ENCODE results near the gene NAIF1. TPM values are rescaled to one million over a fixed set of nuclear protein-coding genes. Genes with fewer than 3 reads are reported as not detected.

Gene NAIF1
- total and polyA plus RNA-seq, 7 donors = 5.5 to 11.0 (median 8.4) TPM

GRCh38 chr9:128080206-128080605, 13.1 kb upstream of the NAIF1 start:
- intact Hi-C loops (cut with DNase I) = no loop called here
- H3K4me1 ChIP-seq = peaks cover 0 to 55% (median 45%) of the 10 kb centered on the region in 4 donors

GRCh38 chr9:128078504-128079434, 11.6 kb upstream of the NAIF1 start:
- Histone ChIP-seq H3K4me3 (no peak overlapping the region), H3K9me3 (no peaks in the 10 kb centered on the region), H3K36me3 (peaks cover 0 to 4% (median 0%) of the 10 kb centered on the region in 4 donors), H3K27ac (peak overlapping the region in 3 of 4 donors; percentile 2 to 42 (median 35)), H3K4me1 (peaks cover 0 to 57% (median 55%) of the 10 kb centered on the region in 4 donors), H3K27me3 (no peaks in the 10 kb centered on the region)
- DNase-seq = no peak
- intact Hi-C loops (cut with DNase I) = loop anchor here (1.0 kb wide), 1 partner anchor 26 kb away; no protein-coding TSS in a partner anchor
- WGBS, 2 donors = 11 to 55% methylated on average over 11 of the region's 11 CpGs
- TF ChIP-seq EP300 (IDR thresholded peaks at IDR 0.05) (no peak), POLR2A (IDR thresholded peaks at IDR 0.05) (no peak), CTCF (IDR thresholded peaks at IDR 0.05) (no peak), POLR2AphosphoS5 (IDR thresholded peaks at IDR 0.05) (no peak)

More at GRCh38 chr9:128080206-128080605, 13.1 kb upstream of the NAIF1 start:
- Histone ChIP-seq H3K27ac (peak overlapping the region; percentile 65 to 71 (median 66)), H3K27me3 (no peaks in the 10 kb centered on the region), H3K9me3 (no peaks in the 10 kb centered on the region), H3K36me3 (peaks cover 0 to 4% (median 0%) of the 10 kb centered on the region in 4 donors), H3K4me3 (no peak overlapping the region)
- WGBS, 2 donors = 77 to 89% methylated on average over 5 of the region's 5 CpGs
- TF ChIP-seq POLR2A (IDR thresholded peaks at IDR 0.05) = no peak
- no peak for TF ChIP-seq EP300 (IDR thresholded peaks at IDR 0.05)
- no peak for TF ChIP-seq POLR2AphosphoS5 (IDR thresholded peaks at IDR 0.05)
- no peak for TF ChIP-seq CTCF (IDR thresholded peaks at IDR 0.05)
- no peak for DNase-seq

GRCh38 chr9:128077847-128078503, 10.9 kb upstream of the NAIF1 start:
- TF ChIP-seq EP300 (IDR thresholded peaks at IDR 0.05) (no peak), POLR2A (IDR thresholded peaks at IDR 0.05) (no peak), POLR2AphosphoS5 (IDR thresholded peaks at IDR 0.05) (no peak), CTCF (IDR thresholded peaks at IDR 0.05) (no peak)
- Histone ChIP-seq H3K4me1 (peaks cover 0 to 64% (median 61%) of the 10 kb centered on the region in 4 donors), H3K4me3 (no peak overlapping the region), H3K9me3 (no peaks in the 10 kb centered on the region), H3K36me3 (peaks cover 0 to 4% (median 0%) of the 10 kb centered on the region in 4 donors), H3K27me3 (no peaks in the 10 kb centered on the region), H3K27ac (no peak overlapping the region)
- 72 to 88% methylated on average over 7 of the region's 7 CpGs for WGBS, 2 donors
- intact Hi-C loops (cut with DNase I) = loop anchor here (1.0 kb wide), 1 partner anchor 26 kb away; no protein-coding TSS in a partner anchor
- no peak for DNase-seq

- intact Hi-C loops (cut with DNase I) = no loop called here
- DNase-seq = no peak
- Histone ChIP-seq H3K36me3 (peaks cover 0 to 4% (median 0%) of the 10 kb centered on the region in 4 donors), H3K27ac (peak overlapping the region; percentile 83 to 100 (median 98)), H3K4me1 (peaks cover 0 to 70% (median 64%) of the 10 kb centered on the region in 4 donors), H3K27me3 (no peaks in the 10 kb centered on the region), H3K4me3 (no peak overlapping the region), H3K9me3 (no peaks in the 10 kb centered on the region)
- TF ChIP-seq POLR2AphosphoS5 (IDR thresholded peaks at IDR 0.05) = no peak
- no peak for TF ChIP-seq EP300 (IDR thresholded peaks at IDR 0.05)
- no peak for TF ChIP-seq CTCF (IDR thresholded peaks at IDR 0.05)
- TF ChIP-seq POLR2A (IDR thresholded peaks at IDR 0.05) = no peak
- WGBS, 2 donors = 79 to 83% methylated on average over 7 of the region's 7 CpGs
These were observed 6.2 kb upstream of the NAIF1 start for GRCh38 chr9:128073253-128073886.

Measured in sigmoid colon (tissue), 7 donors.